Occipital lobe (tissue), 3 donors: ENCODE data around the gene KIFAP3. TPM values are rescaled to one million over a fixed set of nuclear protein-coding genes. Genes with fewer than 3 reads are reported as not detected.
"Not testable (repeated sequence)": the region's sequence is repeated elsewhere in the genome, so short reads cannot be mapped to it uniquely, and the experiment has no call there.

Experiments
- DNase-seq: peaks from one replicate; lab custom pipeline; 2025; lab: John Stamatoyannopoulos, UW
- small RNA-seq: library from RNA; depleted of rRNA; stranded (forward); fragments of <200 nt; gene quantifications from one replicate; pipeline ENCODE3, GENCODE V24; 2014
- total RNA-seq: library from RNA; depleted of rRNA; stranded (reverse); fragments of >200 nt; gene quantifications from one replicate; pipeline ENCODE4 v1.2.3, GENCODE V29; 2014

KIFAP3 gene
- total RNA-seq, 1 donor from 2014 or later: 271 TPM

DNA sequence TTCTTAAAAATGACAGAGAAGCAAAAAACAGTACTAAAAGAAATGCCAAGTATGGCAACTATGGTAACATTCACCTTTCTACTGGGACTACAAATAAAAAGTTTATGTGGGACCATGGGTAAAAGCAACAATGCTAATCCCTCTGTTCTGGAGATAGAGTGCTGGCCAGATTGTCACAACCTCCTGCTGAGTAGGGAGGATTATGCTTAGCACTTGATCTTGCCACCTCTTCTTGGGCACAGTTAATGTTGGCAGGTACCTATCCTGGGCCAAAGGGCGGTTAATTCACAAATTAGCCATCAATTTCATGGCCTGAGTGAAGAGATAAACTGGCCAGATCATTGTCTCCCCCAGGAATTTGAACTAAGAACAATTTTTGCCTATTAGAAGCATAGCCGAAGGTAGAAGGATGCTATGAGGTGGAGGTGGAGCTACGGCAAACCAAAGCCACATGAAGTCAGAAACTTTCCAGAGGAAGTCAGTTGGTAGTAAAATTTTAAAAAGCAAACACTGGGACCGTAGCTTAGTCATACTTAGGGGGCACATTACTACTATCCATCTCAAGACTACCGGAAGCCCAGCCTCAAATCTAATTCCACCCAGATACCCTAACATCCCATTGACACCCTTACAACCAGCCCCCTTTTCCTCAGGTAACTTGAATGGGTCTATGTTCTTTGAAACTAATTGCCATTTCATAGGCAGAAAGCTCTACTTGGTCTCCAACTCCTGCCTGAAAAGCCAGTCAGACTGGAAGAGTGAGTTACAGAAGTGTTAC is 183.5 kb downstream of the KIFAP3 start:
- DNase-seq: no peak

DNA sequence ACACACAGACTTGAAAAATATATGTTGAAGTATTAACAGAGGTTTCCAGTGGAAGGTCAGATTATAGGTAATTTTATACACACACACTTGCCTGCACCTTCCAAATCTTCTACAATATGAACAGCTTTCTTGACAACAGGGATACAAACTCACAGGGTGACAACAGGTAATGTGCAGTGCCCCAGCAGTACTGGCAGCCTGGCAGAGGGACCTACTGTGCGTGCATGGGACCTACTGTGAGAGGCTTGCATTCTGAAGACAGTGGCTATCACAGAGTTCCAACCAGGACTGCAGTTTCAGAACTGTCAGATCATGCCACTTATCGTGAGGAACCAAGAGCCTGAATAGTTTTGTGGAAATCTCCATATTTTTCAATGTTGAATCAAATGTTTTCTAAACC is 184.6 kb downstream of the KIFAP3 start:
- no peak for DNase-seq

DNA sequence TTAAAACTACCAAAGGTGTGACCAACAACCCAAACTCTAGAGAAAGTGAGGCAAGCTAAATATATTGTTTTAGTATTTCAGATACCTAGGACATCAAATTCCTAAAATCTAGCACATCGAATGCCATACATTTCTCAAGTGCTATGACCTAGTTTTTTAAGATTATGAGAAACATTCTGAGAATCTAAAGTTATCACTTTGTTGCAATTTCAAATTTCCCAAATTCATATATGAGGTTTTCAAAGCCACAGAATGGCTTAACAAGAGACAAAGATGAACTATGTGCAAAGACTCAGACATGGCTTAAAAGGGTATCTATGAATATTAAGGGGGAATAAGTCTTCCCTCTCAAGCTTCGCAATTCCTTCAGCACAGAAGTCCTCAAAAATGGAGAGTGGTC is 187.6 kb downstream of the KIFAP3 start:
- no peak for DNase-seq

DNA sequence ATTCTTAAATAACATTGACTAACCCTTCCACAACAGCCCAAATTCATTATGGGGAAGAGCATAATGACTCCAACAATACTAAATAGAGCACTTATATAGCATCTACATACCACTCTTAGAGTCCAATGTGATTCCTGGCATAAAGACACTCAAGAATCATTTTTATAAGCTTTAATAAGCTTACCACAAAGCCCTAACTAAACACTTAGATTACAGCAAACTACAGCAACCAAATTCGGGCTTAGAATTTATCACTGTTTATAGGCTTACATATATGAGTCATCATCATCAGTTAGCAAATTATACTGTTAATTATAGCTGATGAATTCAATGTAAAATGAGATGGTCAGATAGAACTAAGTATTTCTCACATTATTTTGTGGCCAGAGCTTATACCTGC is 188.1 kb downstream of the KIFAP3 start:
- DNase-seq: no peak

DNA sequence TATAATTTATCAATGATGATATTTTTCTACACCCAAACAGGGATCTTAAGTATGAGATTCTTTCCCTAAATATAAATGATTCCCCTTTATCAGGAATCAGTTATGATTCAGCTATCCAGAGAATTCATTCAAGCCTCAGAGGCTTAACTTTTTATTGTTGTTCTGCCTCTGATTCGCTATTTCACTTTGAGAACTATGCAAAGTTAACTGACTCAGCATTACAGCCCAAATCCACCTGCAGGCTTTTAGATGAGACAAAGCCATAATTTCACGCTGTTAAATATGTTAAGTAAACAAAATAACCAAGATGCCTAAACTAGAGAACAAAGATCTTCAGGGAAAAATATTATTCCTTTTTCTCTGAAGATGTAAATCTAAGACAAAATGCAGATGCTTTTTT is 189.3 kb downstream of the KIFAP3 start:
- no peak for DNase-seq

DNA sequence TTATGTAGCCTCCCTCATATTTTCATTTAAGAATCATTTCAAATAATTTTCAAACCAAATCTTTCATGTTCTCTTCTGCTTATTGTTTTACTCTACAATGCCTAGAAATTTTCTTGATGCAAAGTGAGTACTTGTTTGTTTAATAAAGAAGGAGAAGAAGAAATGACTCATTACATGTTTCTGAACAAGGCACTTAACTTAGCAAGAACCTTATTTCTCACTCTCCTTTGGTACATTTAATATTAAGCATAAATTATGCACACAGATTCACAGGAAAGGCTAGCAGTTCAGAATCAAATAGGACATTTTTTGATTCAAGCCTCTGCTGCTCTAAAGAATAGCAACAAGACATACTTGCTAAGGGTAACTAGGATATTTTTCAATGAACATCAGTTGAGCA is 189.9 kb downstream of the KIFAP3 start:
- no peak for DNase-seq

DNA sequence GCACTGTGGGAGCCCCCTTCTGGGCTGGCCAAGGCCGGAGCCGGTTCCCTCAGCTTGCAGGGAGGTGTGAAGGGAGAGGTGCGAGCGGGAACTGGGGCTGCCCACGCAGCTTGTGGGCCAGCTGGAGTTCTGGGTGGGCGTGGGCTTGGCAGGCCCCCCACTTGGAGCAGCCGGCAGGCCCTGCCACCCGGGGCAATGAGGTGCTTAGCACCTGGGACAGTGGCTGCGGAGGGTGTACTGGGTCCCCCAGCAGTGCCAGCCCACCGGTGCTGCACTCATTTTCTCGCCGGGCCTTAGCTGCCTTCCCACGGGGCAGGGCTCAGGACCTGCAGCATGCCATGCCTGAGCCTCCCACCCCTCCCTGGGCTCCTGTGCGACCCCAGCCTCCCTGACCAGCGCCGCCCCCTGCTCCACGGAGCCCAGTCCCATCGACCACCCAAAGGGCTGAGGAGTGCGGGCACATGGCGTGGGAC is 192.4 kb downstream of the KIFAP3 start:
- no peak for DNase-seq

DNA sequence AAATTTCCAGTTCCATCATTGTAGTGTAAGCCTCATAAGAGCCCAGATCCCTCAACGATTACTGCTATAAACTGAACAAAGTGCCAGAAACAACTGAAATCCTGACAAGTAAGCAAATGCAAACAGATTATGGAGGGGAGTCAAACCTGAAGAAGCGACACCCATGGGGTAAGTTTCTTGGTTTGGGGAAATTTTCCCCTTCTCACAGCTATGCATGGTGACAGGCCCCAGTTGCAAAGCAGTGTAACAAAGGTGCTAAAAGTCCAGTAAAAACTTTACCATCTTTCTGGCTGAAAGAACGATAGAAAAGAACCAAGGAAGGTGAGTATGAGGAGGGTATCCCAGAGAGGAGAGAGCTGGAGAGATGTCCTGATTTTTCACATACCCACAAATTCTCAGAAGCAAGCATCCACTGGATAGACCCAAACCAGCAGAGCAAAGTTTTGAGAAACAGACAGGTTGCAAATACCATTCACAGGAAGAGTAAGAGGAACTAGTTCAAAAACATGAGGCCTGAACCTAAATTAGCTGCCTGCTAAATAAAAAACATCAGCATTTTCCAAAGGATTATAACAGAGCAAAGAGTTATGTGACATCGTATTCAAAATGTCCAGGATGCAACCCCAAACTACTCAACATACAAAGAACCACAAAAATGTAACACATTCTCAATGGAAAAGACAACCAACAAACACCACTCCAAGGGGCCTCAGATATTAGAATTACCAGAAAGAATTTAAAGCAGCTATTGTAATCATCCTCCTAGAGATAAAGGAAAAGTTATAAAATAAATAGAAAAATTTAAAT is 195.3 kb downstream of the KIFAP3 start:
- DNase-seq: no peak

DNA sequence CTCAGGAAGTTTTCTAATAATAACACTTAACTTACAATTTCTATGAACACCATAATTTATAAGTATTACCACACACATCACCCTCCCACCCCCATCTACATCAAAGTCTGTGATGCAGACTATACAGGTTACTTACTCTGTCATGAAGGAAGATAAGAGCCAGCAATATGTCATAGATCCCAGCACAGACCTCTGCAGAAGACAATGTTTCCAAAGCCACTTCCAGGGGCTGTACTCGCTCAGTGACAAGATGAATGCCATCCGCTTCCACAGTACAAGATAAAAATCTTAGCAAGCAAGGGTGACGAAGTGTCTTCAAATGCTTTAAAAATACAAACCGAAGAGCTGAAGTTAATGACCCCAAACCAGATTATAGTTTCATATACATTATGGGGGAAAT is 196.0 kb downstream of the KIFAP3 start:
- no peak for DNase-seq

DNA sequence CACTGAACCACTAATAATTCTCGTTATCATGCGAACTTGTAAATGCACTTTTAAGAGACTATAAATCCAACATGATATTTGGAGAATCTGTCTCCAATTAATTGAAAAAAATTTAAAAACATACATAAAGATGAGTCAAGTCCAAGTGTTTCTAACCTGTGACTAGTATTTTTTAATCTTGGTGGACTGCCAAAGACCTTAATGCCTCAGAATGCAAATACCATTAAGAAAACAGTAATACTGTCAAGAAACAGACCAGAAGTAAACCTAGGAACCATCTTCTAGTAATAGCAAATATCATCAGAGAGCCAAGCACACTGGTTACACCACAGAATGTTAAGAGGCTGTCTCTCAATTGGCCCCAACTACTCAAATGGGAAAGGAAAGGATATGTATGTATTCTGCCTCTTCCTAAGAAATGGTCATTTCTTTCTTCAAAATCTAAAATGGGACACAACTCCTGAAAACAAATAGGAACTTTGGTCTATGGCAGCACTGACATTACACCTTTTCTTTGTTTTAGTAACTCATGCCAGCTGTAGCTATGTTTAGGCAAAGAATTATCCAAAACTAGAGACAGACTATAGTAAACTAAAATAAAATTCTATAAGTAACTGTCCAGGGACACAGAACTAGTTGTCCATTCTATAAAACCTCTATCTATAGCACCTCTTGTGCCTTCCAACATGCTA is 196.5 kb downstream of the KIFAP3 start:
- no peak for DNase-seq

DNA sequence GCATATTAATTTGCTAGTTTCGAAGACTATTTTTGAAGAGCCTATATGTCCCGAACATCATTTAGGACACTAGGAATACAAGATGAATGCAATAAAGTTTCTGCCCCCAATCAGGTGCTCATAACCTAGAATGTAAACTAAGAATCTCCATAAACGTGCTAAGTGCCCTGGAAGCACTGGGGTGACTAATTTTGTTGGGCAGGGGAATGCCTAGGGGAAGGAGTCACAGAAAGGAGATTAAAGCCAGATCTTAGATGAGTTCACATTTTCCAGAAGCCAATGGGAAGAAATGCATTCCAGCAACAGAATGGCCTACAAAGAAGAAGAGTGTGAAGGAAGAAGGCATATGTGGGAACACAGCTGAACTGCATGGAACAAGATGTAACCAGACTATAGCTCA is 200.3 kb downstream of the KIFAP3 start:
- DNase-seq: no peak

DNA sequence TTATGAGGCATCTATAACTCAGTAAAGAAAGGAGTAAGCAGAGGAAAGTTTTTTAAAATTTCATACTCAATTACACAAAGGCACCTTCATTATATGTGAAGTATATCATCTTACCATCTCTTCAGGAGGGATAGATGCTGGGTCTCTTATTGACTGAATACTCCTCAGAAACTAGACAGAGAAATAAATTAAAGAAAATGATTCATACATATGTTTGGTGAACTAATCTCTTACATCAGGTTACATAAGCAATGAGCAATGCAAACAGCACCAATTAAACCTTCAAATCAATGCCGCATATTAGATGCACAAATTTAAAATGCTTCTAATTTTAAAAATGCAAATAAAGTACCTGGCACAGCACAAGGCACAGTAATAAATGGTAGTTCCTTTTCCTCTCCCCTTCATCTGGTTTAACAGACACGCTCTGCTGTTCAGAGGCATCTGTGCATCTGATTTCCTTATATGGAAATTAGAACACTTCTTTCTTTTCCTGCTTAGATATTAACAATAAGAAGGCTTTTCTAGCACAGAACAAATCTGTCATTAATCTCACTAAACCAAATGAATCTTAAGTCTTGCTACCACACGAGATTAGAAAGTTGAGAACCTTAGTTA is 200.8 kb downstream of the KIFAP3 start:
- DNase-seq: no peak

DNA sequence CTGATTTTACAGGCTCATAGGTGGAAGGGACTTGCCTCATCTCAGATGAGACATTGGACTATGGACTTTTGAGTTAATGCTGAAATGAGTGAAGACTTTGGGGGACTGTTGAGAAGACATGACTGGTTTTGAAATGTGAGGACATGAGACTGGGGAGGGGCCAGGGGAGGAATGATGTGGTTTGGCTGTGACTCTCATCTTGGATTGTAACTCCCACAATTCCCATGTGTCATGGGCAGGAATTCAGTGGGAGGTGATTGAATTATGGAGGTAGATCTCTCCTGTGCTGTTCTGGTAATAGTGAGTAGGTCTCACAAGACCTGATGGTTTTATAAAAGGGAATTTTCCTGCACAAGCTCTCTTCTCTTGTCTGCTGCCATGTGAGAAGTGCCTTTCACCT is 201.6 kb downstream of the KIFAP3 start:
- no peak for DNase-seq

DNA sequence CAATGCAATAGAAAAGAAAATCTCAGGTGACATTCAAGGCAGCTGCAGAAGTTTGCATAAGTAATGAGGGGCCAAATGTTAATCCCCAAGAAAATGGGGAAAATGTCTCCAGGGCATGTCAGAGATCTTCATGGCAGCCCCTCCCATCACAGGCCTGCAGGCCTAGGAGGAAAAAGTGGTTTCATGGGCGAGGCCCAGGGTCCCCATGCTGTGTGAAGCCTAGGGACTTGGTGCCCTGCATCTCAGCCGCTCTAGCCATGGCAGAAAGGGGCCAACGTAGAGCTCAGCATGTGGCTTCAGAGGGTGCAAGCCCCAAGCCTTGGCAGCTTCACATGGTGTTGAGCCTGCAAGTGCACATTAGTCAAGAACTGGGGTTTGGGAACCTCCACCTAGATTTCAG is 202.5 kb downstream of the KIFAP3 start:
- DNase-seq: not testable (repeated sequence)

Small RNA genes within 50 kb of the gene (small RNA-seq; reads per million reads assigned to genes)
- not detected for gene MRPS10P1

Other genes with a start within 250 kb of the KIFAP3 start
- 14.2 TPM for gene SCYL3, start 180.8 kb downstream of the KIFAP3 start, total RNA-seq
- gene NTMT2, start 71.3 kb upstream of the KIFAP3 start, total RNA-seq: not detected